Retinal pigment epithelial cell (primary cell): ENCODE measurements around the gene ABCC5.

Experiments used
- DNase-seq: peaks from one replicate; pipeline ENCODE4 v3.0.0-alpha.2; 2010; ENCODE audit warnings: low read depth
- H3K4me3 ChIP-seq: 2 replicates; pipeline ENCODE4 v1.5.1; 2011; ENCODE audit warnings: mild to moderate bottlenecking, low read length, control low read depth, moderate library complexity
- CTCF ChIP-seq: conservative IDR thresholded peaks from 2 replicates; pipeline ENCODE4 v1.5.1; 2011; ENCODE audit warnings: low read depth, low read length, control low read depth, inconsistent platforms

The ABCC5 gene

GRCh38 chr3:183967693-183968092 lies 50.0 kb downstream of the ABCC5 start:
- H3K4me3 ChIP-seq, result no peak overlapping the region
- TF ChIP-seq CTCF, result no peak
- no peak for DNase-seq

- H3K4me3 ChIP-seq, result no peak overlapping the region
- no peak for DNase-seq
- no peak for TF ChIP-seq CTCF
These were observed 51.3 kb downstream of the ABCC5 start for GRCh38 chr3:183966361-183966791.

GRCh38 chr3:183962807-183963206 lies 54.9 kb downstream of the ABCC5 start:
- TF ChIP-seq CTCF, result no peak
- DNase-seq, result no peak
- H3K4me3 ChIP-seq, result no peak overlapping the region

- TF ChIP-seq CTCF, result no peak
- no peak for DNase-seq
These were observed 58.5 kb downstream of the ABCC5 start for GRCh38 chr3:183959214-183959613.

GRCh38 chr3:183958775-183959174 lies 58.9 kb downstream of the ABCC5 start:
- no peak for DNase-seq
- H3K4me3 ChIP-seq, result no peak overlapping the region
- TF ChIP-seq CTCF, result no peak

More at GRCh38 chr3:183959214-183959613, 58.5 kb downstream of the ABCC5 start:
- no peak overlapping the region for H3K4me3 ChIP-seq

- H3K4me3 ChIP-seq, result no peak overlapping the region
- DNase-seq, result no peak
- TF ChIP-seq CTCF, result no peak
These were observed 59.5 kb downstream of the ABCC5 start for GRCh38 chr3:183958226-183958625.

- no peak for DNase-seq
- TF ChIP-seq CTCF, result no peak
- H3K4me3 ChIP-seq, result no peak overlapping the region
These were observed 62.8 kb downstream of the ABCC5 start for GRCh38 chr3:183954875-183955274.
